ENCODE measurements around the gene TRIM2.

- TF ChIP-seq, protein P1, sequence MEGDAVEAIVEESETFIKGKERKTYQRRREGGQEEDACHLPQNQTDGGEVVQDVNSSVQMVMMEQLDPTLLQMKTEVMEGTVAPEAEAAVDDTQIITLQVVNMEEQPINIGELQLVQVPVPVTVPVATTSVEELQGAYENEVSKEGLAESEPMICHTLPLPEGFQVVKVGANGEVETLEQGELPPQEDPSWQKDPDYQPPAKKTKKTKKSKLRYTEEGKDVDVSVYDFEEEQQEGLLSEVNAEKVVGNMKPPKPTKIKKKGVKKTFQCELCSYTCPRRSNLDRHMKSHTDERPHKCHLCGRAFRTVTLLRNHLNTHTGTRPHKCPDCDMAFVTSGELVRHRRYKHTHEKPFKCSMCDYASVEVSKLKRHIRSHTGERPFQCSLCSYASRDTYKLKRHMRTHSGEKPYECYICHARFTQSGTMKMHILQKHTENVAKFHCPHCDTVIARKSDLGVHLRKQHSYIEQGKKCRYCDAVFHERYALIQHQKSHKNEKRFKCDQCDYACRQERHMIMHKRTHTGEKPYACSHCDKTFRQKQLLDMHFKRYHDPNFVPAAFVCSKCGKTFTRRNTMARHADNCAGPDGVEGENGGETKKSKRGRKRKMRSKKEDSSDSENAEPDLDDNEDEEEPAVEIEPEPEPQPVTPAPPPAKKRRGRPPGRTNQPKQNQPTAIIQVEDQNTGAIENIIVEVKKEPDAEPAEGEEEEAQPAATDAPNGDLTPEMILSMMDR (conservative IDR thresholded peaks at IDR 0.05; ENCODE audit: low read length): no peak
- no peak for TF ChIP-seq EZH2phosphoT487 (IDR thresholded peaks at IDR 0.05; ENCODE audit: borderline replicate concordance, low read depth, low read length)
Measured at GRCh38 chr4:153245775-153246174, 41.5 kb downstream of the TRIM2 start.
